ENCODE data around the gene POLR3H.
"Not testable (repeated sequence)": the region's sequence is repeated elsewhere in the genome, so short reads cannot be mapped to it uniquely, and the experiment has no call there.

Gene POLR3H

GRCh38 chr22:41543854-41544670 lies at the start of gene POLR3H:
POLR3H (minus strand) TSS chr22:41544470; CDS start chr22:41544101, 369 bp downstream.
- peak; percentile 95 for DNase-seq (ENCODE audit: low spot score)

GRCh38 chr22:41593336-41593960 lies 49.2 kb upstream of the POLR3H start:
- not testable (repeated sequence) for DNase-seq (ENCODE audit: low spot score)

- DNase-seq (ENCODE audit: low spot score): peak; percentile 98
These were observed 45.3 kb upstream of the POLR3H start, which contains the start of gene PMM1 for GRCh38 chr22:41589391-41590241. PMM1 (minus strand) TSS chr22:41589840; CDS start chr22:41589805, 35 bp downstream.

- no peak for DNase-seq (ENCODE audit: low spot score)
These were observed 43.1 kb upstream of the POLR3H start for GRCh38 chr22:41587347-41587723.

GRCh38 chr22:41585898-41586297 lies 41.6 kb upstream of the POLR3H start:
- DNase-seq (ENCODE audit: low spot score): no peak

GRCh38 chr22:41584881-41585280 lies 40.6 kb upstream of the POLR3H start:
- no peak for DNase-seq (ENCODE audit: low spot score)

- no peak for DNase-seq (ENCODE audit: low spot score)
These were observed 38.4 kb upstream of the POLR3H start for GRCh38 chr22:41582694-41583093.

- no peak for DNase-seq (ENCODE audit: low spot score)
These were observed 35.7 kb upstream of the POLR3H start for GRCh38 chr22:41579997-41580355.

GRCh38 chr22:41579297-41579996 lies 35.2 kb upstream of the POLR3H start:
- DNase-seq (ENCODE audit: low spot score): no peak

GRCh38 chr22:41578818-41579217 lies 34.5 kb upstream of the POLR3H start:
- no peak for DNase-seq (ENCODE audit: low spot score)

GRCh38 chr22:41578114-41578513 lies 33.8 kb upstream of the POLR3H start:
- no peak for DNase-seq (ENCODE audit: low spot score)

GRCh38 chr22:41576877-41577276 lies 32.6 kb upstream of the POLR3H start:
- peak; percentile 54 for DNase-seq (ENCODE audit: low spot score)

- no peak for DNase-seq (ENCODE audit: low spot score)
These were observed 31.3 kb upstream of the POLR3H start for GRCh38 chr22:41575533-41575932.

- no peak for DNase-seq (ENCODE audit: low spot score)
These were observed 30.6 kb upstream of the POLR3H start for GRCh38 chr22:41574847-41575381.

- DNase-seq (ENCODE audit: low spot score): no peak
These were observed 29.4 kb upstream of the POLR3H start for GRCh38 chr22:41573677-41574076.

- not testable (repeated sequence) for DNase-seq (ENCODE audit: low spot score)
These were observed 28.0 kb upstream of the POLR3H start for GRCh38 chr22:41572305-41572704.

- no peak for DNase-seq (ENCODE audit: low spot score)
These were observed 27.5 kb upstream of the POLR3H start for GRCh38 chr22:41571786-41572185.

GRCh38 chr22:41570221-41570620 lies 26.0 kb upstream of the POLR3H start:
- DNase-seq (ENCODE audit: low spot score): no peak

- no peak for DNase-seq (ENCODE audit: low spot score)
These were observed 24.5 kb upstream of the POLR3H start for GRCh38 chr22:41568811-41569210.

- DNase-seq (ENCODE audit: low spot score): no peak
These were observed 23.2 kb upstream of the POLR3H start for GRCh38 chr22:41567512-41567768.

- DNase-seq (ENCODE audit: low spot score): peak; percentile 42
These were observed 21.3 kb upstream of the POLR3H start for GRCh38 chr22:41565403-41566054.

Data from SW480 (cell line).